Measurements from ENCODE around the gene COL4A2.

The COL4A2 gene

GRCh38 chr13:110297011-110297410, 10.1 kb upstream of the COL4A2 start:
- peak; percentile 57 for DNase-seq (ENCODE audit: low spot score)
- TF ChIP-seq CTCF (IDR thresholded peaks at IDR 0.05), result no peak
- Histone ChIP-seq H3K4me3 (peak overlapping the region; percentile 3), H3K27ac (peak overlapping the region in 1 of 2 donors; percentile 71)

- no peak for DNase-seq (ENCODE audit: low spot score)
- peak overlapping the region; percentile 72 to 99 for H3K27ac ChIP-seq
- no peak for TF ChIP-seq CTCF (IDR thresholded peaks at IDR 0.05)
- peak overlapping the region; percentile 67 for H3K4me3 ChIP-seq
These were observed 9.1 kb upstream of the COL4A2 start for GRCh38 chr13:110297766-110298504.

GRCh38 chr13:110298505-110299282, 8.4 kb upstream of the COL4A2 start:
- TF ChIP-seq CTCF (IDR thresholded peaks at IDR 0.05), result no peak
- Histone ChIP-seq H3K4me3 (peak overlapping the region; percentile 67), H3K27ac (peak overlapping the region; percentile 72 to 99)
- peak; percentile 84 for DNase-seq (ENCODE audit: low spot score)

- peak overlapping the region; percentile 72 to 99 for H3K27ac ChIP-seq
- peak; percentile 68 for DNase-seq (ENCODE audit: low spot score)
- peak overlapping the region; percentile 67 for H3K4me3 ChIP-seq
- TF ChIP-seq CTCF (IDR thresholded peaks at IDR 0.05), result no peak
These were observed 7.7 kb upstream of the COL4A2 start for GRCh38 chr13:110299283-110299840.

GRCh38 chr13:110300090-110300815, 6.8 kb upstream of the COL4A2 start:
- H3K27ac ChIP-seq, result peak overlapping the region; percentile 99
- TF ChIP-seq CTCF (IDR thresholded peaks at IDR 0.05), result no peak
- H3K4me3 ChIP-seq, result peak overlapping the region; percentile 98
- DNase-seq (ENCODE audit: low spot score), result no peak

GRCh38 chr13:110301083-110301482, 6.0 kb upstream of the COL4A2 start:
- DNase-seq (ENCODE audit: low spot score), result peak; percentile 70
- TF ChIP-seq CTCF (IDR thresholded peaks at IDR 0.05), result no peak
- Histone ChIP-seq H3K4me3 (peak overlapping the region; percentile 98), H3K27ac (peak overlapping the region; percentile 99)

Measured in coronary artery (tissue), 2 donors.